Naive thymus-derived CD8-positive, alpha-beta T cell (primary cell): Measurements from ENCODE around the gene GAB4. TPM values are rescaled to one million over a fixed set of nuclear protein-coding genes. Genes with fewer than 3 reads are reported as not detected.
"Not testable (repeated sequence)": the region's sequence is repeated elsewhere in the genome, so short reads cannot be mapped to it uniquely, and the experiment has no call there.

ENCODE experiments used
- ATAC-seq, 2 donors: fragments of 150-1000 bp; cut with Tn5 transposase in 1 of 2; sonication (Bioruptor Pico), chemical (Tn5 transposase) in 1 of 2; 1 replicate in 1 of 2; 2 replicates in 1 of 2; pipeline ENCODE4 v1.10.0; 2021; ENCODE audit warnings: mild to moderate bottlenecking in 2 of 2, moderate library complexity in 2 of 2
- POLR2A ChIA-PET: fragments of 350-600 bp; sonication (Branson Sonifier 250); formaldehyde crosslinking; loops from one replicate; lab custom pipeline; 2021; ENCODE audit warnings: antibody characterized with exemption; lab: Charles Lee
- DNase-seq, 10 donors: peaks; one replicate each; pipeline versions ENCODE4 v3.0.0 to v3.0.0-alpha.2; 2020 to 2022
- H3K27ac Mint-ChIP-seq, 10 donors: one replicate each; pipeline ENCODE4 v1.8.0; 2020 to 2022; ENCODE audit warnings: mild to moderate bottlenecking in 10 of 10, mixed read lengths in 10 of 10, moderate library complexity in 4 of 10, inconsistent platforms in 1 of 10
- H3K27me3 Mint-ChIP-seq, 5 donors: one replicate each; pipeline ENCODE4 v1.8.0; 2021 to 2022; ENCODE audit warnings: mixed read lengths in 5 of 5
- H3K36me3 Mint-ChIP-seq, 3 donors: one replicate each; pipeline ENCODE4 v1.8.0; 2020 to 2022; ENCODE audit warnings: mixed read lengths in 3 of 3, mild to moderate bottlenecking in 2 of 3, inconsistent platforms in 1 of 3
- H3K4me1 Mint-ChIP-seq, 4 donors: one replicate each; pipeline ENCODE4 v1.8.0; 2021 to 2022; ENCODE audit warnings: mixed read lengths in 4 of 4
- H3K4me3 Mint-ChIP-seq, 10 donors: one replicate each; pipeline ENCODE4 v1.8.0; 2020 to 2022; ENCODE audit warnings: mild to moderate bottlenecking in 10 of 10, mixed read lengths in 10 of 10, moderate library complexity in 6 of 10, inconsistent platforms in 1 of 10
- H3K9me3 Mint-ChIP-seq, 9 donors: one replicate each; pipeline ENCODE4 v1.8.0; 2020 to 2022; ENCODE audit warnings: mixed read lengths in 9 of 9, mild to moderate bottlenecking in 3 of 9, inconsistent platforms in 1 of 9, moderate library complexity in 1 of 9
- polyA plus RNA-seq, 3 donors: library from polyadenylated mRNA; unstranded; fragments of 300-500 nt; fragmentation: Illumina TruSeq; gene quantifications; one replicate each; pipeline ENCODE4 v1.2.3, GENCODE V29; 2021
- total RNA-seq, 8 experiments: library from RNA in 2 of 8; stranded (reverse) in 2 of 8; gene quantifications; one replicate each; pipeline ENCODE4 v1.2.3 and lab custom pipeline; 2021 to 2026

Gene GAB4
- total and polyA plus RNA-seq, 5 experiments from 2014 or later: 1.1 to 1.6 TPM; not detected in 3

GRCh38 chr22:16915701-16916100 is 92.3 kb downstream of the GAB4 start:
- no peaks in the 10 kb centered on the region for H3K36me3 Mint-ChIP-seq
- POLR2A ChIA-PET: no interaction called here
- no peak overlapping the region for H3K27ac Mint-ChIP-seq
- H3K4me1 Mint-ChIP-seq: peaks cover 0 to 10% (median 5%) of the 10 kb centered on the region in 4 donors
- H3K27me3 Mint-ChIP-seq: peaks cover 11 to 22% (median 19%) of the 10 kb centered on the region in 5 donors
- H3K4me3 Mint-ChIP-seq: no peak overlapping the region
- ATAC-seq (no peak), DNase-seq (no peak)
- H3K9me3 Mint-ChIP-seq: no peaks in the 10 kb centered on the region

- H3K27ac Mint-ChIP-seq, H3K4me3 Mint-ChIP-seq, DNase-seq, H3K9me3 Mint-ChIP-seq, ATAC-seq, H3K36me3 Mint-ChIP-seq, POLR2A ChIA-PET: not testable (repeated sequence)
- Mint-ChIP-seq H3K27me3 (peaks cover 11 to 19% (median 17%) of the 10 kb centered on the region in 5 donors), H3K4me1 (peaks cover 0 to 10% (median 5%) of the 10 kb centered on the region in 4 donors)
These were observed 93.1 kb downstream of the GAB4 start for GRCh38 chr22:16914911-16915310.

- no peak for ATAC-seq
- no peak overlapping the region for H3K4me3 Mint-ChIP-seq
- H3K9me3 Mint-ChIP-seq: no peaks in the 10 kb centered on the region
These were observed 94.0 kb downstream of the GAB4 start for GRCh38 chr22:16914006-16914405.

GRCh38 chr22:16912281-16912680 is 95.7 kb downstream of the GAB4 start:
- no peak overlapping the region for H3K27ac Mint-ChIP-seq
- H3K27me3 Mint-ChIP-seq: peaks cover 8 to 36% (median 22%) of the 10 kb centered on the region in 5 donors
- H3K4me1 Mint-ChIP-seq: peaks cover 0 to 10% (median 1%) of the 10 kb centered on the region in 4 donors
- H3K9me3 Mint-ChIP-seq: no peaks in the 10 kb centered on the region
- no peak overlapping the region for H3K4me3 Mint-ChIP-seq
- POLR2A ChIA-PET: no interaction called here
- H3K36me3 Mint-ChIP-seq: no peaks in the 10 kb centered on the region
- DNase-seq (no peak), ATAC-seq (no peak)

More at GRCh38 chr22:16914006-16914405, 94.0 kb downstream of the GAB4 start:
- H3K36me3 Mint-ChIP-seq: no peaks in the 10 kb centered on the region
- peaks cover 0 to 10% (median 5%) of the 10 kb centered on the region in 4 donors for H3K4me1 Mint-ChIP-seq
- DNase-seq: no peak
- POLR2A ChIA-PET: no interaction called here
- H3K27me3 Mint-ChIP-seq: peaks cover 13 to 26% (median 19%) of the 10 kb centered on the region in 5 donors
- H3K27ac Mint-ChIP-seq: no peak overlapping the region

Other genes starting within 250 kb of the GAB4 start
- gene XKR3, start 182.8 kb downstream of the GAB4 start, total RNA-seq: not detected
- not detected for gene XKR3, start 182.8 kb downstream of the GAB4 start, polyA plus RNA-seq
- 10 to 100 TPM; 69.9 to 78.6 TPM for gene IL17RA, start 76.8 kb upstream of the GAB4 start, total RNA-seq
- 10 to 100 TPM; 26.2 to 57.7 (median 48.8) TPM for gene IL17RA, start 76.8 kb upstream of the GAB4 start, polyA plus RNA-seq
- under 1 TPM; 0.08 to 0.11 TPM for gene TMEM121B, start 113.1 kb upstream of the GAB4 start, total RNA-seq
- gene TMEM121B, start 113.1 kb upstream of the GAB4 start, polyA plus RNA-seq: not detected
- gene HDHD5, start 151.1 kb upstream of the GAB4 start, total RNA-seq: 10 to 100 TPM; 29.3 to 33.6 TPM
- 10 to 100 TPM; 48.5 to 72.7 (median 59.8) TPM for gene HDHD5, start 151.1 kb upstream of the GAB4 start, polyA plus RNA-seq
- 100 to 1,000 TPM; 110 to 112 TPM for gene ADA2, start 211.2 kb upstream of the GAB4 start, total RNA-seq
- gene ADA2, start 211.2 kb upstream of the GAB4 start, polyA plus RNA-seq: 10 to 100 TPM; 56.8 to 88.0 (median 72.6) TPM